A673 (cell line): ENCODE data around the gene ABI3BP. TPM values are rescaled to one million over a fixed set of nuclear protein-coding genes. Genes with fewer than 3 reads are reported as not detected.
"Not testable (repeated sequence)": the region's sequence is repeated elsewhere in the genome, so short reads cannot be mapped to it uniquely, and the experiment has no call there.

Source experiments
- BruUV-seq: library from RNA; stranded (reverse); fragments of 400-500 nt; replicated peaks from 2 replicates; lab custom pipeline; 2021; lab: Mats Ljungman, UMichigan
- CTCF ChIA-PET: fragments of 300-600 bp; sonication (Branson Sonifier 250); formaldehyde crosslinking; loops from one replicate; lab custom pipeline; 2022; ENCODE audit warnings: antibody characterized with exemption; lab: Charles Lee
- POLR2A ChIA-PET: fragments of 300-600 bp; sonication (Branson Sonifier 250); formaldehyde crosslinking; loops from one replicate; lab custom pipeline; 2022; ENCODE audit warnings: antibody characterized with exemption; ENCODE audit not compliant: low non-redundant PET; lab: Charles Lee
- DNase-seq: peaks from one replicate; pipeline ENCODE4 v3.0.0-alpha.2; 2015; ENCODE audit warnings: low spot score
- H3K27ac ChIP-seq: fragments of 200-600 bp; sonication (generic); 2 replicates; pipeline ENCODE4 v1.5.1; 2016; ENCODE audit warnings: mixed run types, low read depth, mild to moderate bottlenecking, mixed read lengths, antibody characterized with exemption, low read length; ENCODE audit not compliant: poor library complexity, severe bottlenecking
- H3K27me3 ChIP-seq: fragments of 200-600 bp; sonication (generic); replicated peaks from 2 replicates; pipeline ENCODE4 v1.6.1; 2017; ENCODE audit warnings: mixed run types, low read depth, mild to moderate bottlenecking, mixed read lengths, antibody characterized with exemption, low read length; ENCODE audit not compliant: insufficient read depth, poor library complexity
- H3K36me3 ChIP-seq: fragments of 200-600 bp; sonication (generic); 2 replicates; pipeline ENCODE4 v1.6.1; 2016; ENCODE audit warnings: mixed run types, mild to moderate bottlenecking, mixed read lengths, antibody characterized with exemption, low read length; ENCODE audit not compliant: insufficient read depth, poor library complexity, severe bottlenecking
- H3K4me1 ChIP-seq: fragments of 200-600 bp; sonication (generic); 2 replicates; pipeline ENCODE4 v1.6.1; 2017; ENCODE audit warnings: mixed run types, mild to moderate bottlenecking, mixed read lengths, antibody characterized with exemption, low read length; ENCODE audit not compliant: insufficient read depth, poor library complexity, severe bottlenecking
- H3K4me3 ChIP-seq: fragments of 200-600 bp; sonication (generic); 2 replicates; pipeline ENCODE4 v1.5.1; 2016; ENCODE audit warnings: low read depth, mixed run types, mild to moderate bottlenecking, mixed read lengths, low read length; ENCODE audit not compliant: poor library complexity, severe bottlenecking
- H3K9me3 ChIP-seq: fragments of 200-600 bp; sonication (generic); 2 replicates; pipeline ENCODE4 v1.6.1; 2016; ENCODE audit warnings: mixed run types, low read depth, mild to moderate bottlenecking, mixed read lengths, antibody characterized with exemption, low read length; ENCODE audit not compliant: poor library complexity, severe bottlenecking
- CTCF ChIP-seq: fragments of 300-800, 200-600 bp; sonication (generic); conservative IDR thresholded peaks from 2 replicates; pipeline ENCODE4 v1.5.1; 2017; ENCODE audit warnings: low read depth, mild to moderate bottlenecking, antibody characterized with exemption, low read length, moderate library complexity, mixed read lengths
- EZH2 ChIP-seq: fragments of 200-600 bp; sonication (generic); IDR thresholded peaks from 2 replicates; pipeline ENCODE4 v1.6.1; 2017; ENCODE audit warnings: borderline replicate concordance, low read depth, mild to moderate bottlenecking, mixed read lengths, antibody characterized with exemption, low read length; ENCODE audit not compliant: poor library complexity, severe bottlenecking
- intact Hi-C: fragments of 100-400 bp; cut with micrococcal nuclease; formaldehyde crosslinking; loops from one replicate; pipeline ENCODE4 v1.10.0; 2022; ENCODE audit not compliant: unreplicated experiment
- total RNA-seq: library from RNA; stranded (reverse); gene quantifications from 2 replicates; pipeline ENCODE4 v1.2.3, GENCODE V29; 2021

The ABI3BP gene
- total RNA-seq, 1 experiment from 2014 or later, result 5.2 TPM

GRCh38 chr3:100953103-100953502 is 40.1 kb downstream of the ABI3BP start:
- intact Hi-C loops, result no loop called here
- TF ChIP-seq CTCF (peak; percentile 22; the same call in 1 of the 2 replicates), EZH2 (no peak)
- no peaks in the 10 kb centered on the region for H3K36me3 ChIP-seq
- POLR2A ChIA-PET, result no interaction called here
- H3K4me3 ChIP-seq, result no peak overlapping the region
- no peaks in the 10 kb centered on the region for H3K27me3 ChIP-seq
- no peak for DNase-seq
- CTCF ChIA-PET, result no interaction called here
- no TSS peak for BruUV-seq
- no peak overlapping the region for H3K27ac ChIP-seq
- H3K4me1 ChIP-seq, result no peaks in the 10 kb centered on the region
- no peaks in the 10 kb centered on the region for H3K9me3 ChIP-seq

GRCh38 chr3:100947119-100947518 is 46.1 kb downstream of the ABI3BP start:
- ChIA-PET POLR2A (no interaction called here), CTCF (no interaction called here)
- Histone ChIP-seq H3K36me3 (no peaks in the 10 kb centered on the region), H3K4me3 (no peak overlapping the region), H3K4me1 (no peaks in the 10 kb centered on the region), H3K27me3 (no peaks in the 10 kb centered on the region), H3K27ac (no peak overlapping the region), H3K9me3 (no peaks in the 10 kb centered on the region)
- intact Hi-C loops, result no loop called here
- DNase-seq, result no peak
- BruUV-seq, result no TSS peak
- TF ChIP-seq EZH2 (no peak), CTCF (no peak)

GRCh38 chr3:100946096-100946495 is 47.1 kb downstream of the ABI3BP start:
- intact Hi-C loops, CTCF ChIA-PET, H3K27ac ChIP-seq, POLR2A ChIA-PET, DNase-seq, BruUV-seq, H3K4me3 ChIP-seq, H3K9me3 ChIP-seq, H3K36me3 ChIP-seq, H3K4me1 ChIP-seq, H3K27me3 ChIP-seq: not testable (repeated sequence)

- Histone ChIP-seq H3K36me3 (no peaks in the 10 kb centered on the region), H3K4me1 (no peaks in the 10 kb centered on the region), H3K4me3 (no peak overlapping the region), H3K27me3 (no peaks in the 10 kb centered on the region), H3K27ac (no peak overlapping the region), H3K9me3 (no peaks in the 10 kb centered on the region)
- DNase-seq, result no peak
- TF ChIP-seq CTCF (no peak), EZH2 (no peak)
- intact Hi-C loops, result no loop called here
- no TSS peak for BruUV-seq
- ChIA-PET CTCF (no interaction called here), POLR2A (no interaction called here)
Measured at GRCh38 chr3:100941451-100941850, 51.8 kb downstream of the ABI3BP start.
